Progenitor cell of endocrine pancreas (in vitro differentiated cells): ENCODE measurements around the gene DDX10. TPM values are rescaled to one million over a fixed set of nuclear protein-coding genes. Genes with fewer than 3 reads are reported as not detected.

Source experiments
- DNase-seq: peaks from one replicate; pipeline ENCODE4 v3.0.0; 2021; ENCODE audit warnings: low spot score; ENCODE audit not compliant: unreplicated experiment
- H3K27ac Mint-ChIP-seq: 2 replicates; pipeline ENCODE4 v1.8.0; 2021; ENCODE audit warnings: mild to moderate bottlenecking, moderate library complexity, mixed read lengths
- H3K27me3 Mint-ChIP-seq: 2 replicates; pipeline ENCODE4 v1.8.0; 2021; ENCODE audit warnings: mixed read lengths
- H3K36me3 Mint-ChIP-seq: 2 replicates; pipeline ENCODE4 v1.8.0; 2022; ENCODE audit warnings: mixed read lengths; ENCODE audit not compliant: insufficient read depth
- H3K4me1 Mint-ChIP-seq: 2 replicates; pipeline ENCODE4 v1.8.0; 2021; ENCODE audit warnings: low read depth, mixed read lengths
- H3K4me3 Mint-ChIP-seq: 2 replicates; pipeline ENCODE4 v1.8.0; 2021; ENCODE audit warnings: low read depth, mild to moderate bottlenecking, moderate library complexity, mixed read lengths
- H3K9me3 Mint-ChIP-seq: 2 replicates; pipeline ENCODE4 v1.8.0; 2021; ENCODE audit warnings: low read depth, mixed read lengths
- total RNA-seq: library from RNA; stranded (reverse); gene quantifications from 2 replicates; pipeline ENCODE4 v1.2.1, GENCODE V29; 2021
- TF ChIP-seq, protein P1 (sequence below): fragments of 200-600 bp; sonication (generic); IDR thresholded peaks from one replicate; pipeline ENCODE4 v1.5.0; 2021; ENCODE audit warnings: antibody characterized with exemption, mild to moderate bottlenecking; ENCODE audit not compliant: unreplicated experiment

DDX10 gene
- total RNA-seq, 1 donor from 2014 or later = 31.9 TPM

- Mint-ChIP-seq H3K4me1 (no peaks in the 10 kb centered on the region), H3K27ac (no peak overlapping the region), H3K4me3 (no peak overlapping the region), H3K9me3 (no peaks in the 10 kb centered on the region), H3K27me3 (no peaks in the 10 kb centered on the region), H3K36me3 (no peaks in the 10 kb centered on the region)
- no peak for DNase-seq
- TF ChIP-seq, protein P1, sequence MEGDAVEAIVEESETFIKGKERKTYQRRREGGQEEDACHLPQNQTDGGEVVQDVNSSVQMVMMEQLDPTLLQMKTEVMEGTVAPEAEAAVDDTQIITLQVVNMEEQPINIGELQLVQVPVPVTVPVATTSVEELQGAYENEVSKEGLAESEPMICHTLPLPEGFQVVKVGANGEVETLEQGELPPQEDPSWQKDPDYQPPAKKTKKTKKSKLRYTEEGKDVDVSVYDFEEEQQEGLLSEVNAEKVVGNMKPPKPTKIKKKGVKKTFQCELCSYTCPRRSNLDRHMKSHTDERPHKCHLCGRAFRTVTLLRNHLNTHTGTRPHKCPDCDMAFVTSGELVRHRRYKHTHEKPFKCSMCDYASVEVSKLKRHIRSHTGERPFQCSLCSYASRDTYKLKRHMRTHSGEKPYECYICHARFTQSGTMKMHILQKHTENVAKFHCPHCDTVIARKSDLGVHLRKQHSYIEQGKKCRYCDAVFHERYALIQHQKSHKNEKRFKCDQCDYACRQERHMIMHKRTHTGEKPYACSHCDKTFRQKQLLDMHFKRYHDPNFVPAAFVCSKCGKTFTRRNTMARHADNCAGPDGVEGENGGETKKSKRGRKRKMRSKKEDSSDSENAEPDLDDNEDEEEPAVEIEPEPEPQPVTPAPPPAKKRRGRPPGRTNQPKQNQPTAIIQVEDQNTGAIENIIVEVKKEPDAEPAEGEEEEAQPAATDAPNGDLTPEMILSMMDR = no peak
Measured at GRCh38 chr11:108854346-108854745, 189.5 kb downstream of the DDX10 start.

DNA sequence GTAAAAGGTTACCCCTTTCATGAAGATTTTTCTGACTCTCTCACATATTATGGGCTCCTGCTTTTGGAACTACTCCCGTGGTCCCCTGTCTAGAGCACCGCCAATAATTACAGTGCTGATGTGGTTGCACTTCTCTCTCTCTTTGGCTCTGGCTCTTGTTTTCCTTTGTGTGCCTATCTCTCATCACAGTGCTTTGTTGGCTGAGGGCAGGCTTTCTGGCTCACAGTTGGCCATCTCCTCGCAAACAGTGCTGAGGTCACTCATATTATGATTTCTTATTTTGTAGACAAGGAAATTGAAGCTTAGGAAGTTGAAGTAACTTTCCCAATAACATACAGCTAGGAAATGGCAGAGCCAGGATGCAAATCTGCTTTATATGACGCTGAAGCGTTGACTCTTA, 192.5 kb downstream of the DDX10 start:
- Mint-ChIP-seq H3K27ac (no peak overlapping the region), H3K27me3 (no peaks in the 10 kb centered on the region), H3K4me3 (no peak overlapping the region), H3K4me1 (peaks cover 6% of the 10 kb centered on the region), H3K9me3 (no peaks in the 10 kb centered on the region), H3K36me3 (no peaks in the 10 kb centered on the region)
- TF ChIP-seq, protein P1 = no peak
- DNase-seq = no peak

DNA sequence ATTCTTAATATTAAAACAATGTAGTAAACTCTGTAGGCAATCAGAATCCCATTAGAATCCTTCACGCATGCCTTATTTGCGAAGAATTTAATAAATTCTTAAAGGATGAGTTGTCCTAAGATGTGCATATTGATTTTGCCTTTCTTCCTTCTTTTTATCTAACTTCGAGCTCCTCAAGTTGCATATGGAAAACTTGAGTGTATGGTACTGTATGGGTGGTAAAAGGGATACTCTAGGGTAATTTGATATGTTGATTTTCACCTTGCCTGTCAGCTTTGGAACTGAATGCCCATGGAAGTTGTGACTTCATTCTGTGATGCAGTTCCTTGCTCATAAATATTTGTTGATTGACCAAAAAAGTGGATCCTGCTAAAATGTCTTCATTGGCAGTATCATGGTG, 193.8 kb downstream of the DDX10 start:
- peaks cover 6% of the 10 kb centered on the region for H3K4me1 Mint-ChIP-seq
- no peak for DNase-seq
- no peaks in the 10 kb centered on the region for H3K9me3 Mint-ChIP-seq
- H3K27ac Mint-ChIP-seq = no peak overlapping the region
- TF ChIP-seq, protein P1 = no peak
- H3K36me3 Mint-ChIP-seq = no peaks in the 10 kb centered on the region
- no peaks in the 10 kb centered on the region for H3K27me3 Mint-ChIP-seq
- H3K4me3 Mint-ChIP-seq = no peak overlapping the region

GRCh38 chr11:108859510-108859909, 194.6 kb downstream of the DDX10 start:
- no peaks in the 10 kb centered on the region for H3K9me3 Mint-ChIP-seq
- no peak for DNase-seq
- H3K4me3 Mint-ChIP-seq = no peak overlapping the region
- no peak overlapping the region for H3K27ac Mint-ChIP-seq
- TF ChIP-seq, protein P1 = no peak
- H3K4me1 Mint-ChIP-seq = peaks cover 6% of the 10 kb centered on the region
- H3K36me3 Mint-ChIP-seq = no peaks in the 10 kb centered on the region
- H3K27me3 Mint-ChIP-seq = no peaks in the 10 kb centered on the region

DNA sequence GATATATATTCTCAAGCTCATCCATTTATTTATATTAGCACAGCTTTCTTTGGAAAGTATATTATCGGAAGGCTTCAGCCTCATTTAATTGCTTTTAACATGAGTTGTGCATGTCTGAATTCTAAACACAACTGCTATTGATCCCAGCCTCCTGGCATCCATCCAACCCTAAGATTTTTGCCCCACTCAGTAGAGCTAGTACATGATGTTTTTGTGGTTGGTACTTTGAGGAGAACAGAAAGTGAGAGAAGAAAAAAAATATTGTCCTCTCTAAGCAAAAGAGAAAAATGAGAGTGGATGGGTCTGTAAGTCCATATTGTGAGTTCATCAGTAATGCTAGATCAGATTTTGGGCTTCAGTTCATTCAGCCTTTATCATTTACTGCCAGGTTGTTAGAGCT, 198.7 kb downstream of the DDX10 start:
- no peak for DNase-seq
- TF ChIP-seq, protein P1 = no peak
- Mint-ChIP-seq H3K27ac (no peak overlapping the region), H3K36me3 (no peaks in the 10 kb centered on the region), H3K4me1 (peaks cover 6% of the 10 kb centered on the region), H3K9me3 (no peaks in the 10 kb centered on the region), H3K4me3 (no peak overlapping the region), H3K27me3 (no peaks in the 10 kb centered on the region)
